BE2C (cell line): ENCODE data around the gene TBX18.

Experiments
- DNase-seq: peaks from one replicate; pipeline ENCODE4 v3.0.0-alpha.2; 2020
- H3K27me3 ChIP-seq: fragments of 250-450 bp; sonication (Bioruptor Pico); 2 replicates; pipeline ENCODE4 v1.5.1; 2020; ENCODE audit warnings: mild to moderate bottlenecking
- H3K36me3 ChIP-seq: fragments of 250-450 bp; sonication (Bioruptor Pico); 2 replicates; pipeline ENCODE4 v1.5.1; 2020; ENCODE audit warnings: mild to moderate bottlenecking
- H3K4me1 ChIP-seq: fragments of 250-450 bp; sonication (Bioruptor Pico); 2 replicates; pipeline ENCODE4 v1.5.1; 2020
- H3K4me3 ChIP-seq: 2 replicates; pipeline ENCODE4 v1.5.1; 2011; ENCODE audit warnings: low read depth, low read length
- H3K9me3 ChIP-seq: fragments of 250-450 bp; sonication (Bioruptor Pico); 2 replicates; pipeline ENCODE4 v1.5.1; 2020
- CTCF ChIP-seq: IDR thresholded peaks from 2 replicates; pipeline ENCODE4 v1.5.1; 2012; ENCODE audit warnings: mild to moderate bottlenecking, low read depth, low read length

TBX18 gene

GRCh38 chr6:84752118-84752850 is 12.1 kb downstream of the TBX18 start:
- Histone ChIP-seq H3K36me3 (no peaks in the 10 kb centered on the region), H3K4me3 (no peak overlapping the region), H3K9me3 (no peaks in the 10 kb centered on the region), H3K4me1 (no peaks in the 10 kb centered on the region), H3K27me3 (no peaks in the 10 kb centered on the region)
- no peak for DNase-seq
- TF ChIP-seq CTCF, result no peak

- DNase-seq, result no peak
- H3K4me3 ChIP-seq, result no peak overlapping the region
- no peaks in the 10 kb centered on the region for H3K36me3 ChIP-seq
- peaks cover 4% of the 10 kb centered on the region; the same call in 1 of the 2 replicates for H3K27me3 ChIP-seq
- no peaks in the 10 kb centered on the region for H3K9me3 ChIP-seq
- TF ChIP-seq CTCF, result no peak
- H3K4me1 ChIP-seq, result no peaks in the 10 kb centered on the region
Measured at GRCh38 chr6:84749181-84749580, 15.2 kb downstream of the TBX18 start.

GRCh38 chr6:84748376-84748775 is 16.0 kb downstream of the TBX18 start:
- peaks cover 4% of the 10 kb centered on the region; the same call in 1 of the 2 replicates for H3K27me3 ChIP-seq
- DNase-seq, result no peak
- TF ChIP-seq CTCF, result no peak

GRCh38 chr6:84743616-84744015 is 20.8 kb downstream of the TBX18 start:
- Histone ChIP-seq H3K36me3 (no peaks in the 10 kb centered on the region), H3K9me3 (no peaks in the 10 kb centered on the region)

More at GRCh38 chr6:84748376-84748775, 16.0 kb downstream of the TBX18 start:
- Histone ChIP-seq H3K4me3 (no peak overlapping the region), H3K9me3 (no peaks in the 10 kb centered on the region), H3K4me1 (no peaks in the 10 kb centered on the region), H3K36me3 (no peaks in the 10 kb centered on the region)

GRCh38 chr6:84740385-84740784 is 24.0 kb downstream of the TBX18 start:
- no peaks in the 10 kb centered on the region for H3K27me3 ChIP-seq
- H3K9me3 ChIP-seq, result no peaks in the 10 kb centered on the region
- DNase-seq, result no peak
- no peaks in the 10 kb centered on the region for H3K4me1 ChIP-seq
- H3K36me3 ChIP-seq, result no peaks in the 10 kb centered on the region
- no peak overlapping the region for H3K4me3 ChIP-seq
- no peak for TF ChIP-seq CTCF

More at GRCh38 chr6:84743616-84744015, 20.8 kb downstream of the TBX18 start:
- no peak overlapping the region for H3K4me3 ChIP-seq
- TF ChIP-seq CTCF, result no peak
- H3K27me3 ChIP-seq, result peaks cover 4% of the 10 kb centered on the region; the same call in 1 of the 2 replicates
- no peaks in the 10 kb centered on the region for H3K4me1 ChIP-seq
- no peak for DNase-seq

- Histone ChIP-seq H3K4me1 (no peaks in the 10 kb centered on the region), H3K27me3 (no peaks in the 10 kb centered on the region), H3K36me3 (no peaks in the 10 kb centered on the region), H3K4me3 (no peak overlapping the region), H3K9me3 (no peaks in the 10 kb centered on the region)
- TF ChIP-seq CTCF, result no peak
- no peak for DNase-seq
Measured at GRCh38 chr6:84739866-84740208, 24.6 kb downstream of the TBX18 start.
